Measurements from ENCODE around the gene S1PR4. TPM values are rescaled to one million over a fixed set of nuclear protein-coding genes. Genes with fewer than 3 reads are reported as not detected.

Gene S1PR4
- total and polyA plus RNA-seq, 2 of the 13 experiments (the other 11 are each of a cell fraction or from before 2014, with no cell fraction given), result 0.07 to 0.09 TPM

GRCh38 chr19:3225169-3225485 lies 46.6 kb downstream of the S1PR4 start:
- H2AFZ ChIP-seq (ENCODE audit: low read length), result no peak overlapping the region
- DNase-seq (ENCODE audit: low spot score), result no peak
- in situ Hi-C loops (cut with HindIII; ENCODE audit: extremely low pct_ligation_motif_present, low pct_unique_long_range_greater_than_20kb), result no loop called here
- intact Hi-C loops (cut with micrococcal nuclease; ENCODE audit: unreplicated experiment), result no loop called here
- no peaks in the 10 kb centered on the region for H3K9me3 ChIP-seq (ENCODE audit: low read length)
- no peak overlapping the region for H3K9ac ChIP-seq (ENCODE audit: insufficient read depth, low read depth, low read length)
- CTCF ChIA-PET (ENCODE audit: low intra/inter-chr PET ratio, low total read pairs), result no interaction called here
- no peak overlapping the region for H3K4me3 ChIP-seq (replicated peaks in 1 of 3; ENCODE audit: insufficient read depth in 1 of 3, low read depth in 2 of 3, low read length in 3 of 3)
- FAIRE-seq, result no peak
- POLR2A ChIA-PET, result no interaction called here
- H3K4me1 ChIP-seq (ENCODE audit: insufficient read depth, low read length), result no peaks in the 10 kb centered on the region
- BruUV-seq (replicated peaks), result no TSS peak
- no peak overlapping the region for H3K4me2 ChIP-seq (ENCODE audit: low read depth, low read length)
- H3K36me3 ChIP-seq (replicated peaks in 1 of 2; ENCODE audit: control insufficient read depth in 1 of 2, insufficient read depth in 2 of 2, low read length in 2 of 2), result no peaks in the 10 kb centered on the region
- H3K27ac ChIP-seq (ENCODE audit: extremely low read length, insufficient read depth, low read length), result no peak overlapping the region
- ATAC-seq, result no peak
- no peaks in the 10 kb centered on the region for H3K79me2 ChIP-seq (ENCODE audit: insufficient read depth, low read length)
- 9% methylated on average over 9 of the region's 9 CpGs for WGBS (ENCODE audit: low lambda C conversion rate)
- H4K20me1 ChIP-seq (ENCODE audit: insufficient read depth, low read length), result peaks cover 4% of the 10 kb centered on the region; the same call in 1 of the 2 replicates
- peaks cover 2 to 40% of the 10 kb centered on the region in 2 experiments; a peak in 4 of 5 replicates for H3K27me3 ChIP-seq (ENCODE audit: control insufficient read depth in 1 of 2, insufficient read depth in 2 of 2, low read length in 2 of 2)
- TF ChIP-seq, protein P1, sequence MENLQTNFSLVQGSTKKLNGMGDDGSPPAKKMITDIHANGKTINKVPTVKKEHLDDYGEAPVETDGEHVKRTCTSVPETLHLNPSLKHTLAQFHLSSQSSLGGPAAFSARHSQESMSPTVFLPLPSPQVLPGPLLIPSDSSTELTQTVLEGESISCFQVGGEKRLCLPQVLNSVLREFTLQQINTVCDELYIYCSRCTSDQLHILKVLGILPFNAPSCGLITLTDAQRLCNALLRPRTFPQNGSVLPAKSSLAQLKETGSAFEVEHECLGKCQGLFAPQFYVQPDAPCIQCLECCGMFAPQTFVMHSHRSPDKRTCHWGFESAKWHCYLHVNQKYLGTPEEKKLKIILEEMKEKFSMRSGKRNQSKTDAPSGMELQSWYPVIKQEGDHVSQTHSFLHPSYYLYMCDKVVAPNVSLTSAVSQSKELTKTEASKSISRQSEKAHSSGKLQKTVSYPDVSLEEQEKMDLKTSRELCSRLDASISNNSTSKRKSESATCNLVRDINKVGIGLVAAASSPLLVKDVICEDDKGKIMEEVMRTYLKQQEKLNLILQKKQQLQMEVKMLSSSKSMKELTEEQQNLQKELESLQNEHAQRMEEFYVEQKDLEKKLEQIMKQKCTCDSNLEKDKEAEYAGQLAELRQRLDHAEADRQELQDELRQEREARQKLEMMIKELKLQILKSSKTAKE (CRISPR knock-in tag; IDR thresholded peaks at IDR 0.05; ENCODE audit: borderline replicate concordance), result no peak
- TF ChIP-seq BATF2 (CRISPR knock-in tag; IDR thresholded peaks at IDR 0.05), result no peak
- TF ChIP-seq FOSL1 (CRISPR knock-in tag; IDR thresholded peaks at IDR 0.05; ENCODE audit: borderline replicate concordance), result no peak
- TF ChIP-seq, protein P2, sequence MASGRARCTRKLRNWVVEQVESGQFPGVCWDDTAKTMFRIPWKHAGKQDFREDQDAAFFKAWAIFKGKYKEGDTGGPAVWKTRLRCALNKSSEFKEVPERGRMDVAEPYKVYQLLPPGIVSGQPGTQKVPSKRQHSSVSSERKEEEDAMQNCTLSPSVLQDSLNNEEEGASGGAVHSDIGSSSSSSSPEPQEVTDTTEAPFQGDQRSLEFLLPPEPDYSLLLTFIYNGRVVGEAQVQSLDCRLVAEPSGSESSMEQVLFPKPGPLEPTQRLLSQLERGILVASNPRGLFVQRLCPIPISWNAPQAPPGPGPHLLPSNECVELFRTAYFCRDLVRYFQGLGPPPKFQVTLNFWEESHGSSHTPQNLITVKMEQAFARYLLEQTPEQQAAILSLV (CRISPR knock-in tag; IDR thresholded peaks at IDR 0.05; ENCODE audit: borderline replicate concordance), result no peak
- TF ChIP-seq ZFX (CRISPR knock-in tag; IDR thresholded peaks at IDR 0.05; ENCODE audit: low read depth), result no peak
- no peak for TF ChIP-seq ZNF589 (CRISPR knock-in tag; conservative IDR thresholded peaks at IDR 0.05)
- TF ChIP-seq, protein P3, sequence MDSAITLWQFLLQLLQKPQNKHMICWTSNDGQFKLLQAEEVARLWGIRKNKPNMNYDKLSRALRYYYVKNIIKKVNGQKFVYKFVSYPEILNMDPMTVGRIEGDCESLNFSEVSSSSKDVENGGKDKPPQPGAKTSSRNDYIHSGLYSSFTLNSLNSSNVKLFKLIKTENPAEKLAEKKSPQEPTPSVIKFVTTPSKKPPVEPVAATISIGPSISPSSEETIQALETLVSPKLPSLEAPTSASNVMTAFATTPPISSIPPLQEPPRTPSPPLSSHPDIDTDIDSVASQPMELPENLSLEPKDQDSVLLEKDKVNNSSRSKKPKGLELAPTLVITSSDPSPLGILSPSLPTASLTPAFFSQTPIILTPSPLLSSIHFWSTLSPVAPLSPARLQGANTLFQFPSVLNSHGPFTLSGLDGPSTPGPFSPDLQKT (CRISPR knock-in tag; IDR thresholded peaks at IDR 0.05; ENCODE audit: borderline replicate concordance), result no peak
- TF ChIP-seq CCDC6 (CRISPR knock-in tag; IDR thresholded peaks at IDR 0.05), result no peak
- no peak for TF ChIP-seq FOXC1 (CRISPR knock-in tag; IDR thresholded peaks at IDR 0.05; ENCODE audit: borderline replicate concordance)
- no peak for TF ChIP-seq ZNF788 (CRISPR knock-in tag; IDR thresholded peaks at IDR 0.05; ENCODE audit: borderline replicate concordance)
- TF ChIP-seq ZNF512B (CRISPR knock-in tag; IDR thresholded peaks at IDR 0.05; ENCODE audit: borderline replicate concordance), result no peak
- no peak for TF ChIP-seq CHCHD3 (CRISPR knock-in tag; IDR thresholded peaks at IDR 0.05)
- no peak for TF ChIP-seq NFIB (CRISPR knock-in tag; IDR thresholded peaks at IDR 0.05; ENCODE audit: borderline replicate concordance)
- TF ChIP-seq ARNT (IDR thresholded peaks at IDR 0.05), result no peak
- no peak for TF ChIP-seq ZSCAN25 (CRISPR knock-in tag; IDR thresholded peaks at IDR 0.05)
- no peak for TF ChIP-seq CENPT (CRISPR knock-in tag; IDR thresholded peaks at IDR 0.05; ENCODE audit: low read depth)
- no peak for TF ChIP-seq ZNF816 (CRISPR knock-in tag; IDR thresholded peaks at IDR 0.05; ENCODE audit: borderline replicate concordance)
- TF ChIP-seq FOXO1 (CRISPR knock-in tag; IDR thresholded peaks at IDR 0.05), result no peak

All from HepG2 (cell line).